ENCODE data around the gene FNDC1.

DNA sequence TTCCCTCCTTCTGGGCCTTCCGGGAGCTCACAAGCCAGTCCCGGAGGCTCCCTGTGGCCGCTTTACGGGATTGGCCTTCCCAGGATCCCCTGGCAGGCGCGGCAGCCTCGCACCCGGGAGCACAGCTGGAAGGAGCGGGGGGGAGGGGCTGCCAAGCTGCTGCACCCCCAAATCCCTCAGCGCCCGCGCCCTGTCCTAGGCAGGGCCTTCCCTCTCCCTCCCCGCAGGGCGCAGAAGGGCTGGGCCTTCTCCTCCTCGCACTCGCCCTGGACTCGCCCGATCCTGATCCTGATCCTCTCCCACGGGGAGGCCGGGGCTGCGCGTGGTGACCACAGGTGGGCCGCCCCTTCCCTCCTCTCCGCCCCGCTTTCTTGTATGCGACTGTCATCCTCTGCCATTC lies 146.4 kb downstream of the FNDC1 start:
- TF ChIP-seq POLR2A (IDR thresholded peaks at IDR 0.05): no peak
- TF ChIP-seq CTCF (IDR thresholded peaks at IDR 0.05): no peak

All from heart left ventricle (tissue), 13 donors.